ENCODE measurements around the gene MED12L.

MED12L gene

GRCh38 chr3:151051533-151051932 lies 33.9 kb upstream of the MED12L start:
- TF ChIP-seq FOXP2 (optimal IDR thresholded peaks at IDR 0.05; ENCODE audit: borderline replicate concordance, extremely low read depth, extremely low read length, insufficient read depth) (no peak), POLR2AphosphoS5 (IDR thresholded peaks at IDR 0.05; ENCODE audit: low read depth, low read length) (no peak)

GRCh38 chr3:151052346-151052745 lies 33.1 kb upstream of the MED12L start:
- TF ChIP-seq TAF1 (IDR thresholded peaks at IDR 0.05; ENCODE audit: borderline replicate concordance, insufficient read depth, low read length) (no peak), FOXP2 (optimal IDR thresholded peaks at IDR 0.05; ENCODE audit: borderline replicate concordance, extremely low read depth, extremely low read length, insufficient read depth) (no peak), REST (IDR thresholded peaks at IDR 0.05; ENCODE audit: insufficient read depth in 1 of 2, low read depth in 2 of 2, low read length in 2 of 2) (no peak), POLR2AphosphoS5 (IDR thresholded peaks at IDR 0.05; ENCODE audit: low read depth, low read length) (no peak), SIN3A (IDR thresholded peaks at IDR 0.05; ENCODE audit: borderline replicate concordance, insufficient read depth, low read length) (no peak)

GRCh38 chr3:151052756-151053155 lies 32.7 kb upstream of the MED12L start:
- TF ChIP-seq REST (IDR thresholded peaks at IDR 0.05; ENCODE audit: insufficient read depth in 1 of 2, low read depth in 2 of 2, low read length in 2 of 2), result no peak
- TF ChIP-seq TAF1 (IDR thresholded peaks at IDR 0.05; ENCODE audit: borderline replicate concordance, insufficient read depth, low read length), result no peak
- TF ChIP-seq POLR2AphosphoS5 (IDR thresholded peaks at IDR 0.05; ENCODE audit: low read depth, low read length), result no peak
- no peak for TF ChIP-seq FOXP2 (optimal IDR thresholded peaks at IDR 0.05; ENCODE audit: borderline replicate concordance, extremely low read depth, extremely low read length, insufficient read depth)
- TF ChIP-seq SIN3A (IDR thresholded peaks at IDR 0.05; ENCODE audit: borderline replicate concordance, insufficient read depth, low read length), result no peak

- no peak for TF ChIP-seq POLR2AphosphoS5 (IDR thresholded peaks at IDR 0.05; ENCODE audit: low read depth, low read length)
- TF ChIP-seq REST (IDR thresholded peaks at IDR 0.05; ENCODE audit: insufficient read depth in 1 of 2, low read depth in 2 of 2, low read length in 2 of 2), result no peak
- TF ChIP-seq TAF1 (IDR thresholded peaks at IDR 0.05; ENCODE audit: borderline replicate concordance, insufficient read depth, low read length), result no peak
- TF ChIP-seq SIN3A (IDR thresholded peaks at IDR 0.05; ENCODE audit: borderline replicate concordance, insufficient read depth, low read length), result no peak
- no peak for TF ChIP-seq FOXP2 (optimal IDR thresholded peaks at IDR 0.05; ENCODE audit: borderline replicate concordance, extremely low read depth, extremely low read length, insufficient read depth)
Measured at GRCh38 chr3:151058740-151059139, 26.7 kb upstream of the MED12L start.

GRCh38 chr3:151062611-151063010 lies 22.9 kb upstream of the MED12L start:
- TF ChIP-seq TAF1 (IDR thresholded peaks at IDR 0.05; ENCODE audit: borderline replicate concordance, insufficient read depth, low read length) (no peak), REST (IDR thresholded peaks at IDR 0.05; ENCODE audit: insufficient read depth in 1 of 2, low read depth in 2 of 2, low read length in 2 of 2) (no peak), POLR2AphosphoS5 (IDR thresholded peaks at IDR 0.05; ENCODE audit: low read depth, low read length) (no peak), FOXP2 (optimal IDR thresholded peaks at IDR 0.05; ENCODE audit: borderline replicate concordance, extremely low read depth, extremely low read length, insufficient read depth) (no peak), SIN3A (IDR thresholded peaks at IDR 0.05; ENCODE audit: borderline replicate concordance, insufficient read depth, low read length) (no peak)
